NK-92 (cell line): ENCODE results near the gene MT2A.

Experiments
- DNase-seq: peaks from one replicate; lab custom pipeline; 2025; ENCODE audit not compliant: unreplicated experiment; lab: John Stamatoyannopoulos, UW

Gene MT2A

DNA sequence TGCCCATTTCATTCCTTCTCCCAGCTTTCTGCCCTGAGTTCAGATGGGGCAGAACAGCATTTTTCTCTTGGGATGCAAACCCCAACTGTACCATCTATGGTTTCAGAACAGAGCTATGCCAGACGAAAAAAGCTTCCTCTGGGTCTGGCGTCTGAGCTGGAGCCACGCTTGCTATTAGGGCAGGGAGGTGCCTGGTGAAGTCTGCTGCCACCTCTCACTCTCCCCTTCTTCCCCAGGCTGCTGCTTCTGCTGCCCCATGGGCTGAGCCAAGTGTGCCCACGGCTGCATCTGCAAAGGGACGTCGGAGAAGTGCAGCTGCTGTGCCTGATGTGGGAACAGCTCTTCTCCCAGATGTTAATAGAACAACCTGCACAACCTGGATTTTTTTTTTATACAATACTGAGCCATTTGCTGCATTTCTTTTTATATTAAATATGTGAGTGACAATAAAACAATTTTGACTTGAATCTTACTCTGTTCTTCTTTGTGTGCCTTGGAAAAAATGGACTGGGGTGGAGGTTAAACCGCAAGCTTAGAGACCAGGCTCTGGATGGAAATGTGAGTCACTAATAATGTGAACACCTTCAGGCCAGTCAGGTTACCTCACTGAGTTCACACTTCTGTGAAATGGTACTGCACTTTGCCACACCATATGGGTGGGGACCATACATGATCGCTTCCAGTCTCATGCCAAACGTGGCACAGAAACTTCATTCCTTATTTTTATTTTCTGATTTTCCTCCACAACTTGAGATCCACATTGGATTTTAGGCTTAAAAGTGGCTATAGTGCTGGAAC lies 28.4 kb downstream of the MT2A start:
- DNase-seq: no peak

DNA sequence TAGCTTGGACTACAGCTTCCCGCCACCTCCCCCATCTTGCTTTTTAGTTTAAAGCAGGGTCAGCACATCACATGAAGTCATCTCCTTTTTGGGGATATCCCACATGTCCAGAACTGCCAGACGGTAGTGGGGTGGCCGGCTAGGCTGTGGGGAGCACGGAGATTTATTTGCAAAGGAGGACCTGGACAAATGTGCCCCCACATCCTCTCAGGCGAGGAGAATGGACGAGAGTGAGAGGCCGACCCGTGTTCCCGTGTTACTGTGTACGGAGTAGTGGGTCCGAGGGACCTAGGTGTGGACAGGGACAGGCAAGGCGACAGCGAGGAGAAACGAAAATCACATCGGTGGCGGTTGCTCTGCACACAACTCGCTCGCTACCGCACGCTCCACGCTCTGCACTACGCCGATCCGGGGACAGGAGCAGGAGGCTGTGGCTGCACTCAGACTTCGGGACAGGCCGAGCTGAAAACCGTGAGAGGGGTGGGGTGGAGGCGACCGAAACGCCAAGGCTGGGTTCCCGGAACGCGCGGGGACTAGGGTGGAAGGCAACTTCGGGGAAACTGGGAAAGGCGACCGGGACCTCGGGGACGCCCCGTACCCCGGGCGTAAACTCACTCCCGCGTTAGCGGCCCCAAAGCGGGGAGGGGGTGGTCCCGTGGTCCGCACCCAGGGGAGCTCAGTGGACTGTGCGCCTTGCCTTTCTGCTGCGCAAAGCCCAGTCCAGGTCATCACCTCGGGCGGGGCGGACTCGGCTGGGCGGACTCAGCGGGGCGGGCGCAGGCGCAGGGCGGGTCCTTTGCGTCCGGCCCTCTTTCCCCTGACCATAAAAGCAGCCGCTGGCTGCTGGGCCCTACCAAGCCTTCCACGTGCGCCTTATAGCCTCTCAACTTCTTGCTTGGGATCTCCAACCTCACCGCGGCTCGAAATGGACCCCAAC lies 29.7 kb downstream of the MT2A start, which contains the start of gene MT1A:
Gene MT1A, plus strand, starts transcription at position 853 of the 937 bp plus-strand sequence. Its CDS starts 73 bp downstream, at position 926.
- DNase-seq: no peak

DNA sequence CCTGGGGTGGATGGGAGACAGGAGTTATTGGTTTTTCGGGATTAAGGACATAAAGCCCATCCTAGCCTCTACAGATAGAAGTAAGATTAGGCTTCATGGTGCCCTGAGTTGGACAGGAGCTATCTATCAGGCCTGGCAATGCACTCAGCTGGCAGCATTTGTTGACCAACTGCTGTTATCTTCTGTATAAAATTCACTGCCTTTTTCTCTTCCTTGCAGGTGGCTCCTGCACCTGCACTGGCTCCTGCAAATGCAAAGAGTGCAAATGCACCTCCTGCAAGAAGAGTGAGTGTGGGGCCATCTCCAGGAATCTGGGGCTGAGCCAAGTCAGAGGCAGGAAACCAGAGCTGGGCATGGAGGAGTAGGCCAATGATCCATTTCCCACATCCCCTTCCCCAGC lies 30.7 kb downstream of the MT2A start:
- no peak for DNase-seq

DNA sequence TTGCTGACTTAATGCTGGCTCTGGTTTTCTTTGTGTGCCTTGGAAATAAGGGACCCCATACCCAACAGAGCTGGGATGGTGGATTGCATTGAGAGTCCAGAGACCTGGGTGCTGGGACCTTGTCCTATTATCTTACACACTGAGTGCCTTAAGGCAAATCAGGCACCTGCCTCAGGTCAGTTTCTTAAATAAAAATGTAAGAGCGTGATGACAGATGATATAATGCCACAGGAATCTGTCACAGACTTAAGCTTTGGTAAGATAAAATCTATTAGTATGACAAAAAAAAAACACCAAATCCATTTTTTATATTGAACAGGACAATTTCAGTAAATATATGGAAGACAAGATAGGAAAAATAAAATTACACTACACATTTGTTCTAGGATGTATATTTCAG lies 31.7 kb downstream of the MT2A start:
- no peak for DNase-seq

DNA sequence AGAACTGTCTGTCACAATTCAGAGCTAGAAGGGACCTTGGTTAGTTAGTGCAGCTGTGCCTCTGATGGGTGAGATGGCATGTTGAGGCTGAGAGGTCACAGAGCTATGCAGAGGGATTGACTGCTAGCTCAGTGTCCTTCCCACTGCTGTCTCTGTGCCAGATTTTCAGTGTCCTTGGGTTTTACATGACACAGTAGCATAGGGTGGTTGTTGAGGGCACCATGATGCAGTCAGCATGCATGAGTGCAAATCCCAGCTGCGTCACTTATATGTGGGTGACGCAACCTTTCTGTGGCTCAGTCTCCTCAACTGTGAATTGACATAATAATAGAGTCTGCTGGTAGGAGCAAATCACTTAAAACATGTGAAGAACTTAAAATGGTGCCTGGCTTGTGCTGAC lies 32.8 kb downstream of the MT2A start:
- DNase-seq: no peak

DNA sequence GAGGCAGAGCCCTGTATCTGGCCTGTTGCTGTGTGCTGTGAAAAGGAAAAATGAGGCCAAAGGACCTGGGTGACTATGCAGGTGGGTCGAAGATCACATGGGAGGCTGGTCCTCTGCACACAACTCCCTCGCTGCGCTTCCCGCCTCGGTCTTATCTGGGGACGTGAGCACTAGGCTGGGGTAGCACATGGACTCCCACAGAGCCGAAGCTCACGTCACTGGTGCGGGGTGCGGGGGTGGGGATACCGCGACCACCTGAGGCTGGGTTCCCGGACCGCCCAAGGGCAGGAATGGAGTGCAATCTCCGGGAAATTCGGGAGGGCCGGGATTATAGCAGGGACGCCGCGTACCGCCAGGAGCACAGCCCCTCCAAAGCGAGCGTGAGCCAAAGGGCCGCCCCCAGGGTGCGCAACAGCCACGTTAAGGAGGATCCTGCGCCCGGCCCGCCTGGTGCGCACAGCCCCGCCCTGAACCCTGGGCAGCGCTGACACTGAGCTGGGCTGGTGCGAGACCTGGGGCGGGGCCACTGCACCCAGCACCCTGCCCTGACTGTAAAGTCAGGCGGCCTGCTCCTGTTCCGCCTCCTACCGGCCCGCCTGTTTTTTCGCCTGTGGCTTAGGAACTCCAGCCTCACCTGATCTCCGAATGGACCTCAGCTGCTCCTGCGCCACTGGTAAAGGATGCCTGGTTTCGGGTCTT lies 34.8 kb downstream of the MT2A start:
- DNase-seq: no peak

DNA sequence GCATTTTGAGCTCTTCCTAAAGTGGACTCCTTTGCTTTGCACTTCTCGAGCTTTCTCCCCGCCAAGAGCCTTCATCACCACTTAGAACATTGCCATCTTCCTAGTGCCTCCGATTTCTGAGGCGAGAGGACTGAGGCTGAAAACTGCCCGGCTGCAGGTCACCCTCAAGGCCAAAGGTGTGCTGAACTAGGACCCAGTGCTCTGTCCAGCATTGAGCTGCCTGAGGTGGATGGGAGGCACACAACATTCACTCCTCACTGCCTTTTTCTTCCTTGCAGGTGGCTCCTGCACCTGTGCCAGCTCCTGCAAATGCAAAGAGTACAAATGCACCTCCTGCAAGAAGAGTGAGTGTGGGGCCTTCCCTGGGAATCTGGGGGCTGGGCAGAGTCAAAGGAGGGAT lies 35.4 kb downstream of the MT2A start:
- DNase-seq: no peak

DNA sequence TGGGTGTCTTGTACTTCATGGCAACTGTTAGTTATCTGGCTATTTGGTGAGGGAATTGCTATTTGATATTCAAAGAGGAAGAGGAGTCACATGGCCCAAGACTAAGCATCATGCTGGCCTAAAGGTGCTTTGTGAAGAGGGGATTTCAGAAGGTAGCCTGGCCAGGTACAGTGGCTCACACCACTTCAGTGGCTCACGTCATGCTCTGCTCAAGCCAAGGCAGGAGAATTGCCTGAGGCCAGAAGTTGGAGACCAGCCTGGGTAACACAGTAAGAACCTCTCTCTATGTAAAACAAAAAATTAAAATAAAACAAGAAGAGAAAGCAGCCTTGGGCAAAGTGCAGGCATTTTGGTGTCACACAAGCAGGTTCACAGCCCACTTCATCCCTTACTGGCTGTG lies 36.9 kb downstream of the MT2A start:
- DNase-seq: no peak

DNA sequence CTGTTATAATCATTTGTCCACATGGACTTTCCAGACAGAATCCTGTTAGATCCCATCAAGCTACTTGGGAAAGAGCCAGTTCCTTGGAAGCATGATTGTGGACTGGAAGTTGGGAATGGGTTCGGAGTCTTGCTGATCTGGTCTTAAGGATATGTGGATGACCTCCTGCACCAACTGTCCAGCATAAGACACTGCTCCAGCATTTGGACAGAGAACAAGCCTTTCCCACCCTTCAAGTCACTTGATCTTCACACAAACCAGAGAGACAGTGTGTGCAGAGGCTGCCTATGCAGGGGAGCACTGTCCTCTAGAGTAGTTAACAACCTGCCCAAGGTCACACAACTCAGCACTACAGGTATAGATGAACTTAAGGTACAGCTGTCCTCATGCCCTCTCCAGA lies 37.5 kb downstream of the MT2A start:
- no peak for DNase-seq

DNA sequence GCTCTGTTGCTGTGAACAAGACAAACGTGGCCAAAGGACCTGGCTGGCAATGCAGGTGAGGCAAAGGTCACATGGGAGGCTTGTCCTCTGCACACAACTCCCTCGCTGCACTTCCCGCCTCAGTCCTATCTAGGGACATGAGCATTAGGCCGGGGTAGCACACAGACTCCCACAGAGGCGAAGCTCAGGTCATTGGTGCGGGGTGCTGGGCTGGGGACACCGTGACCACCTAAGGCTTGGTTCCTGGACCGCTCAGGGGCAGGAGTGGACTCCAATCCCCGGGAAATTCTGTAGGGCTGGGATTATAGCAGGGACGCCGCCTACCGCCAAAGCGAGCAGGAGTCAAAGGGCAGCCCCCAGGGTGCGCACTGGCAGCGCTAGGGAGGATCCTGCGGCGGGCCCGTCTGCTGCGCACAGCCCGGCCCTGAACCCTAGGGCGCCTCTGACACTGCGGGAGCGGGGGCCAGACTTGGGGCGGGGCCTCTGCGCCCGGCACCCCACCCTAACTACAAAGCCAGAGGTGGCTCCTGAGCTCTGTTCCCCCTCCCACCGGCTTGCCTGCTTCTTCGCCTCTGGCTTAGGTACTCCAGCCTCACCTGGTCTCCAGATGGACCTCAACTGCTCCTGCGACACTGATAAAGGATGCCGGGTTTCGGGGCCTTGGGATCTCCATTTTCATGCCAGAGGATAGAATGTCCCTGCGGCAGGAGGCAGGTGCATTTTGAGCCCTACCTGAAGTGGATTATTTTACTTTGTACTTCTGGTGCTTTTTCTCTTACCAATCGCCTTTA lies 39.5 kb downstream of the MT2A start:
- DNase-seq: no peak

DNA sequence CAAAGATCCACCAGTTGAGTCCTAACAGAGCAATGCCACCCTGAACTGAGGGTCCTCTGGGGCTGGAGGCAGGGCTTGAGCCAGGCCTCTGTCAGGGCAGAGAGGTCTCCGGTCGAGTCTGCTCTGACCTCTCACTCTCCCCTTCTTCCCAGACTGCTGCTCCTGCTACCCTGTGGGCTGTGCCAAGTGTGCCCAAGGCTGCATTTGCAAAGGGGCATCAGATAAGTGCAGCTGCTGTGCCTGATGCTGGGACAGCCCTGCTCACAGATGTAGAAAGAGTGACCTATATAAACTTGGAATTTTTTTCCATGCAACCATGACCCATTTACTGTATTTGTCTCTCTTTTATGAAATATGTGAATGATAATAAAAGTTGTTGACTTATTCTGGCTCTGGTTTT lies 40.9 kb downstream of the MT2A start:
- DNase-seq: no peak

DNA sequence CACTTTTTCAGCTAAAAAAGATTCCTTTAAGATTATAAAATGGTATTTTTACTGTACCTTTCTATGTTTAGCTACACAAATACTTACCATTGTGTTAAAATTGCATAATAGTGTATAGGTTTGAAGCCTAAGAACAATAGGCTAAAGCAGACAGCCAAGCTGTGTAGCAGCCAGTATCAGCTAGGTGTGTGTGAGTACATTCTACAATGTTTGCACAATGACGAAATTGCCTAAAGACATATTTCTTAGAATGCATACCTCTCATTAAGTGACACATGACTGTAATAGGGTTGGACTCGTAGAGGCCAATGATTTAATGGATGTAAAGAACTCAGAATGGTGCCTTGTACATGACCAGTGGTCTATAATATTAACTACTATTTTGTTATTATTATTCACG lies 41.4 kb downstream of the MT2A start:
- no peak for DNase-seq

DNA sequence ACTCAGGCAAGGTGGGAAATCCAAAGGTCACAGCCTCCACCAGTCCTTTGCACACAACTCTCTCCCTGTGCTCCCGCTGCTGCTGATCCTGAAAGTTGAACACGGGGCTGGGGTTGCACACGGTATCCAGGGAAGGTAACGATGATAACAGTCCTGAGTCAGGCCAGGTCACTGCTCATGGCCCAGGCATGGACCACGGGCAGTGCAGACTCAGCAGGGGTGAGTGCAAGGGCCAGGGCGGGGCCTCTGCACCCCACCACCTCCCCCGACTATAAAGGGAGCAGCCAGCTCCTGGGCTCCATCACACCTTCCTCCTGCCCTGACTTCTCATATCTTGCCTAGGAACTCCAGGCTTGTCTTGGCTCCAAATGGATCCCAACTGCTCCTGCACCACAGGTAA lies 43.2 kb downstream of the MT2A start, which contains the start of gene MT1B:
Gene MT1B, plus strand, starts transcription at position 301 of the 400 bp plus-strand sequence. Its CDS starts 68 bp downstream, at position 369.
- DNase-seq: no peak

DNA sequence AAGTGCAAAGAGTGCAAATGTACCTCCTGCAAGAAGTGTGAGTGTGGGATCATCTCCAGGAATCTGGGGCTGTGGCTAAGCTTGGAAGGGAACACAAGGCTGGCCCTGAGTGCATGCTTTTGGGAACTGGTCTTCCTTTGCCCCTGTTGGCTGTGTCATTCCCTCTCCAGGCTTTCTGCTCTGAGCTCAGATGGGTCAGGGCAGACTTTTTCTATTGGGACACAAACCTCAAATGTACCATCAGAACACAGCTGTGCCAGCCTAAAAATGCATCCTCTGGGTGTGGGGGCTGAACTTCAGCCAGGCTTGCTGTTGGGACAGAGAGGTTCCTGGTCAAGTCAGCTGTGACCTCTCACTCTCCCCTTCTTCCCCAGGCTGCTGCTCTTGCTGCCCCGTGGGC lies 44.2 kb downstream of the MT2A start:
- DNase-seq: no peak

DNA sequence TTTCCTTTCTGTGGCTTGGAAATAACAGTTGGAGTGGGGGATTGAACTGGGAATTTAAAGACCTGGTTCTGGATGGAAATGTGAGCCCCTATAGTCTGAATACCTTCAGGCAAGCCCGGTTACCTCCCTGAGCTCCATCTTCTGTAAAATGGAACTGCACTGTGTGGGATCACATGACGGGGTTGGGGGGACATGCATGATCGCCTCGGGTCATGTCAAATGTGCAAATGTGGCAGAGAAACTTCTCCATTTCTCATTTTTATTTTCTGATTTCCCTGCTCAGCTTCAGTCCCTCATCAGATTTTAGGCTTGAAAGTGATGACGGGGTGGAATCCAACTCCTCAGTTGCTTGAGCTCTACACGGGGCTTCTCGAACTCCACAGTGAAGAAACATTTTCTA lies 44.8 kb downstream of the MT2A start:
- no peak for DNase-seq

DNA sequence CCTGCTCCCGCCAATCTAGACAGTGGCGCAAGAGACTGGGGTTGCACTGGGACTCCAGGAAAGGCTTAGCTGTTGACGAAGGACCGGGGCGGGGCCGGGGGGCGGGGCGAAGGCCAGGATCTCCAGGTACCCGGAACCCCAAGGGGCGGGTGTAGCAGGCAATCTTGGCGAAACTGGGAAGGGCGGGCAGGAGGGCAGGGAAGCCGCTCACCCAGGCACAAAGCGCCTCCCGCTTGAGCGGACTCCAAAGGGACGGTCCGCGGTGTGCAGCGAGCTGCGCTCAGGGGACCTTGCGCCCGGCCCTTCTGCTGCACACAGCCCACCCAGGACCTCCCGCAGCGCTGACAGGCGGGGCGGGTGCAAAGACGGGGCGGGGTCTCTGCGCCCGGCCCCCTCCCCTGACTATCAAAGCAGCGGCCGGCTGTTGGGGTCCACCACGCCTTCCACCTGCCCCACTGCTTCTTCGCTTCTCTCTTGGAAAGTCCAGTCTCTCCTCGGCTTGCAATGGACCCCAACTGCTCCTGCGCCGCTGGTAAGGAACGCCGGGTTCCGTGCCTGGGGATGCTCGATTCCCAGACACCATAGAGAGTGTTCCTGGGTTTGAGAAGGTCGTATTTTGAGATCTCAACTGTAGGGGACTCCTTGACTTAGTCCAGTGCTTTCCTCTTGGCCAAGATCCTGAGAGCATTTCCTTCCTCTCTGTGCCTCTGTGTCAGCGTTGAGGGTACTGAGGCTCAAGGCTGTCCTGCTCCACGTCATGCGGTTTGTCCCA lies 49.4 kb downstream of the MT2A start, which contains the start of gene MT1F:
Gene MT1F, plus strand, starts transcription at position 405 of the 772 bp plus-strand sequence. Its CDS starts 100 bp downstream, at position 505.
- no peak for DNase-seq

DNA sequence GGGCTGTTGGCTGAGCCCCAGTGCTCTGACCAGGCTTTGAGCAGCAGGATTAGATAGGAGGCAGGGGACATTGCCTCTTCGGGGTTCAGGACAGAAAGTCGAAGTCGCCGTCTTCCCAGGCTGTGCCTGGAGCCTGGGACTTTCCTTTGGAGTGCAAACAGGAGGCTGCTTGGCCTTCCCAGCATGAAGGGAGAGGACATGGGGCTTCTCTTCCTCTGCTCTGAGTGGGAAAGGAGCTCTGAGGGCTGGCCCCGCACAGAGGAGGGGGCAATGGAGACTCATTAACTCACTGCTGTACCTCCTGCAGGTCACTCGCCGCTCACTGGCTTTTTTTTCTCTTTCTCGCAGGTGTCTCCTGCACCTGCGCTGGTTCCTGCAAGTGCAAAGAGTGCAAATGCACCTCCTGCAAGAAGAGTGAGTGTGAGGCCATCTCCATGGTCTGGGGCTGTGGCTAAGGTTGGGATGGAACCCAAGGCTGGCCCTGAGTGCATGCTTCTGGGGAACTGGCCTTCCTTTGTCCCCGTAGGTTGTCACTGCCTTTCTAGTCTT lies 50.0 kb downstream of the MT2A start:
- DNase-seq: no peak
